Breast epithelium (tissue), 4 donors: ENCODE measurements around the gene GPR82. TPM values are rescaled to one million over a fixed set of nuclear protein-coding genes. Genes with fewer than 3 reads are reported as not detected.
"Not testable (repeated sequence)": the region's sequence is repeated elsewhere in the genome, so short reads cannot be mapped to it uniquely, and the experiment has no call there.

Experiments
- DNase-seq, 2 donors: peaks; one replicate each; pipeline ENCODE4 v3.0.0-alpha.2; 2019; ENCODE audit warnings: low spot score in 2 of 2
- H3K27ac ChIP-seq, 2 donors: fragments of 200-600 bp; sonication (generic) in 1 of 2; one replicate each; pipeline ENCODE4 v1.5.1; 2016 to 2019; ENCODE audit warnings: mild to moderate bottlenecking in 1 of 2
- H3K27me3 ChIP-seq, 2 donors: fragments of 200-600 bp; sonication (generic) in 1 of 2; one replicate each; pipeline versions ENCODE4 v1.5.1 to v1.6.0; 2017 to 2019; ENCODE audit warnings: control low read depth in 1 of 2, mild to moderate bottlenecking in 1 of 2
- H3K36me3 ChIP-seq: fragments of 200-600 bp; one replicate; pipeline ENCODE4 v1.5.1; 2019
- H3K4me1 ChIP-seq, 2 donors: fragments of 200-600 bp; sonication (generic); one replicate each; pipeline ENCODE4 v1.5.1; 2016 to 2019; ENCODE audit warnings: control low read depth in 1 of 2
- H3K4me3 ChIP-seq, 3 donors: fragments of 200-600 bp; sonication (generic); 1 replicate in 2 of 3; 2 replicates in 1 of 3; pipeline ENCODE4 v1.5.1; 2016 to 2019; ENCODE audit warnings: mild to moderate bottlenecking in 3 of 3, moderate library complexity in 2 of 3
- H3K9me3 ChIP-seq, 2 donors: fragments of 200-600 bp; sonication (generic) in 1 of 2; one replicate each; pipeline ENCODE4 v1.5.1; 2016 to 2019; ENCODE audit warnings: control low read depth in 1 of 2
- POLR2A ChIP-seq: fragments of 450-650 bp; IDR thresholded peaks from one replicate; pipeline ENCODE4 v1.6.1; 2016; ENCODE audit warnings: antibody characterized with exemption, mild to moderate bottlenecking, moderate library complexity
- POLR2AphosphoS5 ChIP-seq, 3 donors: sonication (generic); formaldehyde crosslinking; IDR thresholded peaks; one replicate each; pipeline ENCODE4 v1.6.1; 2017; ENCODE audit warnings: antibody characterized with exemption in 3 of 3
- intact Hi-C: fragments of 100-400 bp; cut with DNase I; formaldehyde crosslinking; loops from one replicate; pipeline ENCODE4 v1.15.1; 2023; ENCODE audit warnings: low total_unique reads
- total RNA-seq, 3 donors: library from RNA; depleted of rRNA; stranded (reverse); fragments of >200 nt; gene quantifications; one replicate each; pipeline ENCODE4 v1.1.0, GENCODE V29; 2016
- TF ChIP-seq, protein P1 (sequence below), 3 donors: fragments of 450-650 bp; IDR thresholded peaks; one replicate each; pipeline ENCODE4 v1.5.1; 2016 to 2017; ENCODE audit warnings: antibody characterized with exemption in 3 of 3, mild to moderate bottlenecking in 3 of 3, moderate library complexity in 3 of 3

GPR82 gene, protein sequence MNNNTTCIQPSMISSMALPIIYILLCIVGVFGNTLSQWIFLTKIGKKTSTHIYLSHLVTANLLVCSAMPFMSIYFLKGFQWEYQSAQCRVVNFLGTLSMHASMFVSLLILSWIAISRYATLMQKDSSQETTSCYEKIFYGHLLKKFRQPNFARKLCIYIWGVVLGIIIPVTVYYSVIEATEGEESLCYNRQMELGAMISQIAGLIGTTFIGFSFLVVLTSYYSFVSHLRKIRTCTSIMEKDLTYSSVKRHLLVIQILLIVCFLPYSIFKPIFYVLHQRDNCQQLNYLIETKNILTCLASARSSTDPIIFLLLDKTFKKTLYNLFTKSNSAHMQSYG
- under 1 TPM; 0.16 to 0.44 (median 0.33) TPM for total RNA-seq

DNA sequence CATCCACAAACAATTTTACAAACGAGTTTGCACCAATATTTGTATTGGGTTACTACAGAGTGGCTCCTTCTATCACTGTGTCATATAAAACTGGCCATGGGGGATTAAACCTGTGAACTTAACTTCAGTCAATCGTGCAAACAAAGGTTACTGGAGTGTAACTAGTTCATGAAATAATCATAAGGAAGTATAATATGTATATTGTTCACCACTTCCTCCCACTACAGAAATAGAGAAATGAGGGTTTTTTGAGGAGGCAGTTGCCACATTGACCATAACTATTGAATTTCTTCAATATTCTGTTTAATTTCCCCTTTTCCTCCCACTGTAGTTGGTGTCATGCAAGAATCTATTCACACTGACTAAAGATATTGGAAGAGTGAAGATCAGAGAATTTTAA is at the start of gene GPR82:
TSS of gene GPR82 (plus strand) at position 356 of the 400 bp plus-strand sequence. CDS start 2,846 bp downstream, outside the sequence.
- H3K4me1 ChIP-seq, result no peaks in the 10 kb centered on the region
- intact Hi-C loops, result no loop called here
- DNase-seq, result no peak
- H3K9me3 ChIP-seq, result peaks cover 0 to 7% of the 10 kb centered on the region in 2 donors
- H3K4me3 ChIP-seq, result no peak within 1 kb of the TSS
- H3K36me3 ChIP-seq, result no peaks in the 10 kb centered on the region
- H3K27me3 ChIP-seq, result peaks cover 0 to 16% of the 10 kb centered on the region in 2 donors
- TF ChIP-seq POLR2AphosphoS5 (IDR thresholded peaks at IDR 0.05), result no peak
- TF ChIP-seq, protein P1, sequence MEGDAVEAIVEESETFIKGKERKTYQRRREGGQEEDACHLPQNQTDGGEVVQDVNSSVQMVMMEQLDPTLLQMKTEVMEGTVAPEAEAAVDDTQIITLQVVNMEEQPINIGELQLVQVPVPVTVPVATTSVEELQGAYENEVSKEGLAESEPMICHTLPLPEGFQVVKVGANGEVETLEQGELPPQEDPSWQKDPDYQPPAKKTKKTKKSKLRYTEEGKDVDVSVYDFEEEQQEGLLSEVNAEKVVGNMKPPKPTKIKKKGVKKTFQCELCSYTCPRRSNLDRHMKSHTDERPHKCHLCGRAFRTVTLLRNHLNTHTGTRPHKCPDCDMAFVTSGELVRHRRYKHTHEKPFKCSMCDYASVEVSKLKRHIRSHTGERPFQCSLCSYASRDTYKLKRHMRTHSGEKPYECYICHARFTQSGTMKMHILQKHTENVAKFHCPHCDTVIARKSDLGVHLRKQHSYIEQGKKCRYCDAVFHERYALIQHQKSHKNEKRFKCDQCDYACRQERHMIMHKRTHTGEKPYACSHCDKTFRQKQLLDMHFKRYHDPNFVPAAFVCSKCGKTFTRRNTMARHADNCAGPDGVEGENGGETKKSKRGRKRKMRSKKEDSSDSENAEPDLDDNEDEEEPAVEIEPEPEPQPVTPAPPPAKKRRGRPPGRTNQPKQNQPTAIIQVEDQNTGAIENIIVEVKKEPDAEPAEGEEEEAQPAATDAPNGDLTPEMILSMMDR (IDR thresholded peaks at IDR 0.05), result no peak
- TF ChIP-seq POLR2A, result no peak
- H3K27ac ChIP-seq, result no peak within 1 kb of the TSS

DNA sequence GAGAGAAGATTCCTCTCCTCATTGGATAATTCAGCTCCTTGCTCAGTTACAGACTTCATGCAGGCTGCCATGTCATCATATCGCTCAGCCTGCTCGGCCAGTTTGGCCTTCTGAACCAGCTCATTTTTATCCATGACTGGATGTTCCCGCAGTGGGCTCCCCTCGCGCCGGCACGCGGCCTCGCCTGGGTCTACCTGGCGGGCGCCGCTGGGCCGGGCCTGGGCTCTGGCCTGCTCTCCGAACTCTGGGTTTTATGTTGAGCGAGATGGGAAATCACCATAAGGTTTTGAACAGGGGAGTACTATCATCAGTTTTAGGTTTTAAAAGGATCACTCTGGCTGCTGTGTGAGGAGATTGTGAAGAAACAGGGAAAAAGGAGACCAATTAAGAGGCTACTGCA is 47.6 kb upstream of the GPR82 start:
- H3K4me1 ChIP-seq, H3K36me3 ChIP-seq, H3K27ac ChIP-seq, H3K4me3 ChIP-seq, H3K9me3 ChIP-seq, DNase-seq, intact Hi-C loops: not testable (repeated sequence)
- H3K27me3 ChIP-seq, result peaks cover 0 to 29% of the 10 kb centered on the region in 2 donors

DNA sequence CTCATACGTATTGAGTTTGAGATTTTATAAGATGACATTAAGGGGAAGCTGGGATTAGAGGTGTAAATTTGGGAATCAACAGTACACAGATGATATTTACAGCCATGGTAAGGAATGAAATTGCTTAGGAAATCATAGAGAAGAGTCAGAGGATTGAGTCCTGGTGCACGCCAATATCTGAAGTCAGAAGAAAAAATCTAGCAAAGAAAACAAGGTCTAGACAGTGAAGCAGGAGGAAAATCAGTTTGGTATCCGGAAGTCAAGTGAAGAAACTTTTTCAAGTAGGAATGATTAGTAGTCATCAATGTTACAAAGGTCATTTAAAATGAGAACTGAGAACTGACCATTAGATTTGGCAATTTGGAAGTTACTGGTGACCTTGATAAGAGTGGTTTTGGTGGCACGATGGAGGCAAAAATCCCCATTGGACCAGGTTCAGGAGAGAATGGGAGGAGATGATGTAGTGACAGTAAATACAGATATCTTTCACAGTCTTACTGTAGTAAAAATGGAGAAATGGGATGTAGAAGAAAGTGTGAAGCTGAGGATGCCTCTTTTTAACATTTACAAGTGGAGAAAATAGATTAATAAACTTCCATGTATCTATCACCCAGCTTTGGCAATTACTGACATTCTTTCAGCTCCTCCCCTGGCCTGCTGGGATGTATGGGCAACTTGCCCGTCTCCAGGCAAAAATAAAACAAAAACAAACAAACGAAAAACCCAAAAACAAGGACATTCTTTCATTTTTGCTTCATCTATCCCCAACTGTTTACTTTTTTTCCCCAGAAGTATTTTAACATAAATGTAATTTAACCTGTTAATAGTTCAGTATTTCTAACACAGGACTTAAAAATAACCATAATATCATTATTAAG is 46.6 kb upstream of the GPR82 start:
- H3K4me1 ChIP-seq, result no peaks in the 10 kb centered on the region
- TF ChIP-seq, protein P1 (IDR thresholded peaks at IDR 0.05), result no peak
- TF ChIP-seq POLR2A, result no peak
- TF ChIP-seq POLR2AphosphoS5 (IDR thresholded peaks at IDR 0.05), result no peak
- no peak for DNase-seq
- intact Hi-C loops, result no loop called here
- peaks cover 0 to 25% of the 10 kb centered on the region in 2 donors for H3K27me3 ChIP-seq
- H3K36me3 ChIP-seq, result no peaks in the 10 kb centered on the region
- H3K4me3 ChIP-seq, result no peak overlapping the region
- no peak overlapping the region for H3K27ac ChIP-seq
- H3K9me3 ChIP-seq, result no peaks in the 10 kb centered on the region

DNA sequence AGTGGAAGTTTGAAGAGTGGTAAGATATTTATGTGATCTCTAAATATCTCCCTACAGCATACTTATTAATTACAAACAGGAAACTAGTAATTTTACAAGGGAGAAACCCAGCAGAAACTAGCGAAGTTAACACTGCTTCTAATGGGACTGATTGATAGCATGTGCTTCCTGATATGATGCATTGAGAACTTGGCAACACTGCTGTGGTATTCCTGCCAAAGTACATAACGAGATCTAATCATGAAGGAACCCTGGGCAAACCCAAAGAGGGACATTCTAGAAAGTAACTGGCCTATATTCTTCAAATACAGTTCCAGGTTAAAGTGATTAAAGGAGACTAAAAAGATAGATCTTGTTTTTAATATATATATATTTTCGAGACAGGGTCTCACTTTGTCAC is 39.8 kb upstream of the GPR82 start:
- TF ChIP-seq POLR2AphosphoS5 (IDR thresholded peaks at IDR 0.05) (no peak), POLR2A (no peak)
- TF ChIP-seq, protein P1 (IDR thresholded peaks at IDR 0.05), result no peak
- no peaks in the 10 kb centered on the region for H3K9me3 ChIP-seq
- H3K4me3 ChIP-seq, result no peak overlapping the region
- H3K36me3 ChIP-seq, result no peaks in the 10 kb centered on the region
- peaks cover 0 to 35% of the 10 kb centered on the region in 2 donors for H3K27me3 ChIP-seq
- H3K4me1 ChIP-seq, result no peaks in the 10 kb centered on the region
- intact Hi-C loops, result no loop called here
- no peak for DNase-seq
- H3K27ac ChIP-seq, result no peak overlapping the region

DNA sequence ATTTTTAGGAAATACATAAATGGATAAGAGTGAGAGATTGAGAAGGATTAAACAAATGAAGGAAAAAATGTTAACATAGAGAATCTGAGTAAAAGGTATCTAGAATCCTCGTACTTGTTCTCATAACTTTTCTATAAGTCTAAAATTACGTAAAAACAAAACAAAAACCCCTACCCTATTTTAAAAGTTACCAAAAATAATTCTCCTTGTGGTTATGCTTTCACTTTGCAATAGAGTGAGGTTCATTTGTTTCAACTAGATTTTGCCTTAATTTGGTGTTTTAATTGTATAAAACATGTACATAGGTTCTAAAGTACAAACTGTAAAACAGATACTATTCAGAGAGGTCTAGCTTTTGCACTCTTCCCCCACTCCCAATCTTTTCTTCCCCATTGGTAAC is 39.0 kb upstream of the GPR82 start:
- TF ChIP-seq, protein P1 (IDR thresholded peaks at IDR 0.05), result no peak
- TF ChIP-seq POLR2A (no peak), POLR2AphosphoS5 (IDR thresholded peaks at IDR 0.05) (no peak)
- peaks cover 0 to 32% of the 10 kb centered on the region in 2 donors for H3K27me3 ChIP-seq
- no peak overlapping the region for H3K4me3 ChIP-seq
- H3K36me3 ChIP-seq, result no peaks in the 10 kb centered on the region
- no peak overlapping the region for H3K27ac ChIP-seq
- no peak for DNase-seq
- no peaks in the 10 kb centered on the region for H3K4me1 ChIP-seq
- intact Hi-C loops, result no loop called here
- H3K9me3 ChIP-seq, result no peaks in the 10 kb centered on the region
